Effector memory CD4-positive, alpha-beta T cell (primary cell): ENCODE data around the gene CMKLR1.

Experiments used
- DNase-seq, 3 donors: peaks; one replicate each; pipeline ENCODE4 v3.0.0-alpha.2; 2020
- H3K27ac ChIP-seq: 2 replicates; pipeline ENCODE4 v1.7.0; 2013; ENCODE audit warnings: mild to moderate bottlenecking, low read length, moderate library complexity; ENCODE audit not compliant: insufficient read depth, poor library complexity, severe bottlenecking
- H3K27me3 ChIP-seq: replicated peaks from 2 replicates; pipeline ENCODE4 v1.7.0; 2013; ENCODE audit warnings: mild to moderate bottlenecking, low read length; ENCODE audit not compliant: insufficient read depth, control insufficient read depth, poor library complexity, severe bottlenecking
- H3K36me3 ChIP-seq: 2 replicates; pipeline ENCODE4 v1.7.0; 2013; ENCODE audit warnings: mild to moderate bottlenecking, low read length, moderate library complexity; ENCODE audit not compliant: control insufficient read depth, insufficient read depth
- H3K4me1 ChIP-seq: 2 replicates; pipeline ENCODE4 v1.7.0; 2013; ENCODE audit warnings: low read length, mild to moderate bottlenecking; ENCODE audit not compliant: control insufficient read depth, insufficient read depth, poor library complexity, severe bottlenecking
- H3K4me3 ChIP-seq: 2 replicates; pipeline ENCODE4 v1.7.0; 2013; ENCODE audit warnings: low read length, low read depth, mild to moderate bottlenecking; ENCODE audit not compliant: insufficient read depth, poor library complexity, severe bottlenecking
- H3K9me3 ChIP-seq: 2 replicates; pipeline ENCODE4 v1.7.0; 2013; ENCODE audit warnings: mild to moderate bottlenecking, low read length, moderate library complexity; ENCODE audit not compliant: control insufficient read depth

Gene CMKLR1

GRCh38 chr12:108316176-108317086 is 22.7 kb downstream of the CMKLR1 start:
- Histone ChIP-seq H3K27me3 (no peaks in the 10 kb centered on the region), H3K27ac (no peak overlapping the region), H3K9me3 (no peaks in the 10 kb centered on the region), H3K4me3 (no peak overlapping the region), H3K36me3 (no peaks in the 10 kb centered on the region), H3K4me1 (peaks cover 14% of the 10 kb centered on the region)
- DNase-seq: no peak

- H3K27me3 ChIP-seq: no peaks in the 10 kb centered on the region
- H3K27ac ChIP-seq: no peak overlapping the region
- H3K4me1 ChIP-seq: peaks cover 14% of the 10 kb centered on the region
- DNase-seq: no peak
- H3K4me3 ChIP-seq: no peak overlapping the region
- no peaks in the 10 kb centered on the region for H3K9me3 ChIP-seq
- no peaks in the 10 kb centered on the region for H3K36me3 ChIP-seq
Measured at GRCh38 chr12:108315486-108316105, 23.5 kb downstream of the CMKLR1 start.

GRCh38 chr12:108313606-108314351 is 25.3 kb downstream of the CMKLR1 start:
- Histone ChIP-seq H3K27ac (no peak overlapping the region), H3K36me3 (no peaks in the 10 kb centered on the region), H3K9me3 (no peaks in the 10 kb centered on the region), H3K4me3 (no peak overlapping the region), H3K27me3 (no peaks in the 10 kb centered on the region), H3K4me1 (peaks cover 14% of the 10 kb centered on the region)
- DNase-seq: no peak

GRCh38 chr12:108313241-108313605 is 25.9 kb downstream of the CMKLR1 start:
- H3K27ac ChIP-seq: no peak overlapping the region
- no peaks in the 10 kb centered on the region for H3K9me3 ChIP-seq
- no peak for DNase-seq
- H3K4me1 ChIP-seq: peaks cover 14% of the 10 kb centered on the region
- no peaks in the 10 kb centered on the region for H3K36me3 ChIP-seq
- H3K27me3 ChIP-seq: no peaks in the 10 kb centered on the region
- H3K4me3 ChIP-seq: no peak overlapping the region

GRCh38 chr12:108312693-108313189 is 26.4 kb downstream of the CMKLR1 start:
- H3K4me3 ChIP-seq: no peak overlapping the region
- H3K27ac ChIP-seq: no peak overlapping the region
- no peaks in the 10 kb centered on the region for H3K9me3 ChIP-seq
- H3K4me1 ChIP-seq: peaks cover 14% of the 10 kb centered on the region
- H3K27me3 ChIP-seq: no peaks in the 10 kb centered on the region
- H3K36me3 ChIP-seq: no peaks in the 10 kb centered on the region
- no peak for DNase-seq

GRCh38 chr12:108312073-108312659 is 26.9 kb downstream of the CMKLR1 start:
- no peak overlapping the region for H3K4me3 ChIP-seq
- H3K27me3 ChIP-seq: no peaks in the 10 kb centered on the region
- no peak overlapping the region for H3K27ac ChIP-seq
- DNase-seq: no peak
- peaks cover 14% of the 10 kb centered on the region for H3K4me1 ChIP-seq
- no peaks in the 10 kb centered on the region for H3K36me3 ChIP-seq
- no peaks in the 10 kb centered on the region for H3K9me3 ChIP-seq

- no peaks in the 10 kb centered on the region for H3K36me3 ChIP-seq
- no peaks in the 10 kb centered on the region for H3K9me3 ChIP-seq
- no peak overlapping the region for H3K4me3 ChIP-seq
- no peaks in the 10 kb centered on the region for H3K27me3 ChIP-seq
- DNase-seq: no peak
- H3K27ac ChIP-seq: no peak overlapping the region
- peaks cover 14% of the 10 kb centered on the region for H3K4me1 ChIP-seq
Measured at GRCh38 chr12:108311605-108312004, 27.5 kb downstream of the CMKLR1 start.

- no peak for DNase-seq
- Histone ChIP-seq H3K9me3 (no peaks in the 10 kb centered on the region), H3K27me3 (no peaks in the 10 kb centered on the region), H3K4me3 (no peak overlapping the region), H3K27ac (no peak overlapping the region), H3K4me1 (peaks cover 16% of the 10 kb centered on the region), H3K36me3 (no peaks in the 10 kb centered on the region)
Measured at GRCh38 chr12:108310489-108310888, 28.6 kb downstream of the CMKLR1 start.

GRCh38 chr12:108309674-108310312 is 29.3 kb downstream of the CMKLR1 start:
- no peaks in the 10 kb centered on the region for H3K27me3 ChIP-seq
- no peak overlapping the region for H3K27ac ChIP-seq
- no peaks in the 10 kb centered on the region for H3K9me3 ChIP-seq
- DNase-seq: no peak
- no peak overlapping the region for H3K4me3 ChIP-seq
- peaks cover 17% of the 10 kb centered on the region for H3K4me1 ChIP-seq
- no peaks in the 10 kb centered on the region for H3K36me3 ChIP-seq
